HG03103 (cell line): ENCODE results near the gene WT1.
"Not testable (repeated sequence)": the region's sequence is repeated elsewhere in the genome, so short reads cannot be mapped to it uniquely, and the experiment has no call there.

ENCODE experiments used
- ATAC-seq: cut with Tn5 transposase; IDR thresholded peaks from one replicate; pipeline ENCODE4 v1.9.1; 2021; ENCODE audit warnings: low read depth; ENCODE audit not compliant: unreplicated experiment

Gene WT1

DNA sequence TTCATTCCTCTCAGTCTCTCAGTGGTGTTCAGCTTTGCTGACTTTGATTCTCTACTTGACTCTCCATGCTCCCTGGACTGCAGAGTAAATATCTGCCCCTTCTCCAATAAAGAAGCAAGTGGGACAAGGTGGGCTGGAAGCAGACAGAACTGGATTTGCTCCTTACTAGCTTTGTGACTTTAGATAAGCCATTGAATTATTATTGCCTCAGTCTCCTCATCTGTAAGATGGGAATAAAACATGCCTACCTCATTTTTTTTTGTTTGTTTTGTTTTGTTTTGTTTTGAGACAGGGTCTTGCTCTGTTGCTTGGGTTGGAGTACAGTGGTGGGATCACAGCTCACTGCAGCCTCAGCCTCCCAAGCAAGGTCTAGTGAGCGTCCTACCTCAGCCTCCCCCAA is 44.6 kb downstream of the WT1 start:
- no peak for ATAC-seq

DNA sequence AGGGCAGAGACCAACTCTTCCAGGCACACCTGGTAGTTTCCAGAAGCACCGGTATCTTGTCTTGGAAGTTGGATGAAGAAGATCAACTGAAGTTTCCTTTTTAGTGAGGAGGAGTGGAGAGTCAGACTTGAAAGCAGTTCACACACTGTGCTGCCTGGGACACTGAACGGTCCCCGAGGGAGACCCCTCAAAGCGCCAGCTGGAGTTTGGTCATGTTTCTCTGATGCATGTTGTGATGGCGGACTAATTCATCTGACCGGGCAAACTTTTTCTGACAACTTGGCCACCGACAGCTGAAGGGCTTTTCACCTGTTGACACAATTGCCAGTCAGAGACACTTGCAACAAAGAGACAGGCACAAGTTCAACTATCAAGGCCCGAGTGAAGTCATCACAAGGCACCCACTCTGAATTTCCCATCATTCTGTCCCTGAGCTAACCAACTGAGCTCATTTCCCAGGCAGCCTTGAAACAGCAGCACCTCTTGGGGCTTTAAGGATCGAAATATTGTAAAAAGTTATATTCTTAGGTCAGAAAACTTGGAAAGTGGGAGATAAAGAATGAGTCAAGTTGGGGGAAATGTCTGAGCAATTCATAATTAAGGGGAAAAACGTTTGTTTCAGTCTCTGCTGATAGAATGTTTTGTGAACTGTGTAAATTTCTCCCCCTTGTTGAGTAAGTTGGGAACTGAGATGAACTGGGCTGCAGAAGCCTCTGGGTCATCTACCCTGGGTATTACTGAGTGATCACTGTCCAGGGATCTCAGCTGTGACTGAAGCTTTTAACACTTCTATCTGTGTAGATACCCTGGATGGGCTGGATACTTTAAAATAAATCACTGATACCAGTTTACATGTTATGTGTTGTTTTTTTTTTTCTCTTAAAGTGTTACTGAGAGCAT is 46.2 kb downstream of the WT1 start:
- no peak for ATAC-seq

DNA sequence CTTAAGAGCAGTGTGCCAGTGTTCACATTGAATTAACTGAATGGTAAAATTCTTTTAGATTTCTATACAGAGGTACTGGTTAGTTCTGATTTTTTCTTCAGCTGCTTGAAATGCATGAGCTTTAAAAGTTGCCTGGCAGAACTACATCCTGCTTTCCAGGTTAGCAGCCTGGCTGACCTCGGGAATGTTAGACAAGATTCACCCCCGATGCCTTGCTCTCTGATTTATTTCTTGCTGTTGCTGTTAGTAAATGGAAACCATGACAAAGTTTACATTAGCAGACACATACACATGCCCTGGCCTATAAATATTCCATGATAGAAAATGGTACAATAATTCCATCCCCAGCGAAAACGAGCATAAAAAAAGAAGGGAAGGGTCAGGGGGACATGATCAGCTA is 47.0 kb downstream of the WT1 start:
- no peak for ATAC-seq

DNA sequence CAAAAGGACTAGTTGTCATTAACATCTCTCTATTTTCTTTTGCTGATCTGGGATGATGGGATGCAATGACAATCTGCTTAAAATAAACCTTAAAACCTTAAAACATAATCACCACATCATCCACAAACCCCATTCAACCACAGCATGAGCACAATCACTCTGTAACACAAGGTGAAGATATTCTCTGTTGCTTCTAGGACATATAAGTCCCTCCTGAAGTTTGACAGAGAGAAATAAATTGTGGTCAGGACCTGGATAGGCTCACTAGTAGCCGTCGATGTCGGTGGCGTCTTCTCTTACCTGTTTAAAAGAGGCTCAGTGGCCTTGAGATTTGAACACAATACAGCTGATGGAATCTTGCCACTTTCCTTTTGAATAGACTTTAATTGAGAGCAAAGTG is 47.9 kb downstream of the WT1 start:
- ATAC-seq: no peak

DNA sequence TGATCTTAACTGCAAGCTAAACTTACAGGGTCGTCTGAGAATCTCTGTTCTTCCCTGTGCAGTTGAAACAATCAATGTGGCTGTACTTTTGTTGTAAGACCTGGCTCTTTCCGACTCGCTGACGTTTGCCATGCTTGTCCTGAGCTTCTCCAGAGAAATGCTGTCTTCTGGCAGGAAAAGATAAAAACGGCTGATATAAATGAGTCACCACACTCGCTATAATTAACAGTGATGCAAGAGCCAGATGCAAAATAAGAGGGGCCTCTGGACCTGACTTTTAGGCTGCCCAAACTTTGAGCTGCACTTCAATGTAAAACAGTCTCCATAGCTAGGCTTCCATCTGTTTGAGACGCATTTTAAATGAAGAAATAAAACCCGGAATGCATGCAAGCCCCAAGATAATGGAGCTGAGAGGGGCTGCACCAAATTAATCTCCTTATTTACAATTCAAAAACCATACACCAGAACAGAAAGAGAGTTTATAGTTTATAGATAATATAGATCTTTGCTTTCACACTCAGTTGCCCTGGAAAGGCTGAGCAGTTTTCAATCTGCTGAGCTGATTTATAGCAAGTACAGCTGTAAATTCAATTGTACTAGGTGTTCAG is 48.5 kb downstream of the WT1 start:
- no peak for ATAC-seq

DNA sequence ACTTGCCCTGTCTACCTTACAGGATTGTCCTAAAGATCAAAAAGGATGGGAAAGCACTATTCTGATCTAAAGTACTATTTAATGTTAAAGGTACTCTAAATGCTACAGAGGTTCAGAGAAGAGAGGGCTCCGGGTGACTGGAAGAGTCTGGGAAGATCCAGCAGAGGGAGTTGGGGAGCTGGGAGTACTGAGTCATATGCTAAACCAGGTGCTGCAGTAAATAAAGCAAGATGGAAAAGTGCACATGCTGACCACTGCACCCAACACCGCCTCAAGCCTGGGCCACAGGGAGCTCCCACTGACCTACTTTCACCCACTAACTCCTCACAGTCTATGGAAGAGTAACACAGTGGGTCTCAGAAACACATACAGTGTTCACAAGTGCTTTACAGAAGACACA is 49.3 kb downstream of the WT1 start:
- ATAC-seq: no peak

DNA sequence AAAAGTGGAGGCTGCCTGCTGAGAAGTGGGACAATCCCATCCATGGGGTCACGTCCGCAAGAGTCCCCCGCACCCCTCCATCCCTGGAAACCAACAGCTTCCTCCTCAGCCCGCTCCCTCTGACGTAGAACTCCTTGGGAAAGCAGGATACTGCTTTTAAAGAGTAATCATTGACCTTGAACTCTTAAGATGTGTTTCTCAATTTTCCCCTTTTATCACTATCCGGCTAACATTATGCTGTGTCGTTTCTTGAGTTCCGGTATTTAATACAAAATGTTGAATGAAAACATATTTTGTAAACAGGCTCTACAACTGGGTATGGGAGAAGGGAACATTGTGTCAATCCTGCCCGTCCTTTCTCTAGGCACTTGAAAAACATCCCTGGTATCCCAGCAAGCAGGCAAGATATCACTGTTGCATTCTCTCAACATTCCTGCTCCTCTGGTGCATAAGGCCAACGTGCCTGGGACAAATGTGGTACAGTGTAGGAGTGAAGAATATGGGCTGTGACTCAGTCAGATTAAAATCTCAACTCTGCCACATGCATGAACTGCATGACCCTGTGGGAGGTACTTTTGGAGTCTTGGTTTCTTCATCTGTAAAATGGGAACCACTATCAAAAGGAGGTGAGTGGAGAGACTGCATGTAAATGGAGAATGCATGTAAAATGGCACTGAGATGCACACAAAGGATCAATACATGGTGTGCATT is 52.8 kb downstream of the WT1 start:
- ATAC-seq: no peak

DNA sequence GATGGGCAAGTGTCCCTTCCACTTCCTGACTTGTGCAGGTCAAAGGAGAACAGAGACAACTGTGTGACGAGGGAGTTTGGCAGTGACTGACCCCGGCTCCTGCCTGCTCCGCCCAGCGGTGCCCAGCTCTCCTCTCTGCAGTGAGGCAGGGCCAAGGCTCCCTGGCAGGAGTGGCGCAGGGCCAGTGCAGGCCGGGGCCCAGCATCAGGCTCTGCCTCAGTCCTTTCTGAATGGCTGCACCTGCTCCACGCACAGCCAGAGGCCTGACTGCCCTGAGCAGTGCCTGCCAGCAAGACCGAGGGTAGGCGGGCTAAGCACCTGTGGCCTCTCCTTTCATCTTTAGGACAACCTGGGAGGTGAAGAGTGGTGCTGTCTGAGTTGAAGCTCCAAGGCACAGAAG is 54.2 kb downstream of the WT1 start:
- ATAC-seq: no peak

DNA sequence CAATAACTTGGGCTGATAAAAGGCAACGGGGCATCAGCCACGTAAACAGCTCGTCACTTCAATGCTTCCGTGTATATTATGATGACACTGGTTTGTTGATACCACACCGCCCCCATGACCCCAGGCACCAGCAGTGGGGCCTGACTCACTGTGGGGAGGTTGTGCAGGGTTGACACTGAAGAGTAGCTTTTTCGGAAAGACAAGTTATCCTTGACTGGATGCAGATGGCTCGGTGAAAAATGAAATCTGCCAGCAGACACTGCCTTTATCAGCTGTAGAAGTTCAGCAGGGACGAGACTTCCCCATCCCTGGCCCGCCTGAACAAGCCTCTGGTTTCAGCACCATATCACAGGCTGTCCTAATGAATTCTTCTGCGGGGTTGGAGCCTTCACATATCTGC is 55.6 kb downstream of the WT1 start:
- no peak for ATAC-seq

DNA sequence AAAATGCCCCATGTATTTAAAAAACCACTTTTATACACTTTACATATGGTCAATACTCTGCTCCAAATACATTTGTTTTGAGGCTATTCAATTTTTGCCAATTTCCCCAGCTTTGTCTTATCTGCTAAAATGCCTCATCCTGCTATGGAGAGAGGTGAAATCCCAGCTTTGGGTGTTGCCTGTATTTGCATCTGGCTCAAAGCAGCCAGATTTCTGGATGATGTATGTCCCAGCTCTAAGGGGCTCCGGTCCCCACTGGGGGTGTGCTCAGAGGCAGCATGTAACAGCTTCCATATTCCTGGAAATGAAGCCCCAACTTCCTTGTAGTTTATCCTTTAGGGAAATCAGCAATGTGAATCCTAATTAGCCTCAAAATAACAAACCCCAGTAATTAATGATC is 59.5 kb downstream of the WT1 start:
- ATAC-seq: no peak

DNA sequence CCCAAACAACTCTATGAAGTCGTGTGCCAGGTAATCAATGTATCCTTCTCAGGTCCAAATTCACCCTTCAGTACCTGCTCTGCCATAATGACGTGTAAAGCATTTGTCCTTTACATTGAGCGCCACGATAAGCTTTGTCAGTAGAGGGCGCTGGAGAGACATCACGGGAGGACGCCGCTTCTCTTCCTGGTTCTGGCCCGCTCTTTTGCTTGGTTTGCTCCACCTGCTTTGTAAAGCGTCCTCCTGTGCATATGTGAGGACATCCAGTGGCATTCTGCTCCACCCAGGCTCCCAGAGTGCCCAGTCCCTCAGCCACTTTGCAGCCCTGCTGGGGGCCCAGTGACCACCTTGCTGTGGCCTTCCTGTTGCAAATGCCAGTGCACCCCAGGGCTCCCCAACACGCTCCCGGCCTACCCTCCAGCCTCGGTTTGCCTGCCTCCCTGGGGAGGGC is 61.1 kb downstream of the WT1 start:
- no peak for ATAC-seq

DNA sequence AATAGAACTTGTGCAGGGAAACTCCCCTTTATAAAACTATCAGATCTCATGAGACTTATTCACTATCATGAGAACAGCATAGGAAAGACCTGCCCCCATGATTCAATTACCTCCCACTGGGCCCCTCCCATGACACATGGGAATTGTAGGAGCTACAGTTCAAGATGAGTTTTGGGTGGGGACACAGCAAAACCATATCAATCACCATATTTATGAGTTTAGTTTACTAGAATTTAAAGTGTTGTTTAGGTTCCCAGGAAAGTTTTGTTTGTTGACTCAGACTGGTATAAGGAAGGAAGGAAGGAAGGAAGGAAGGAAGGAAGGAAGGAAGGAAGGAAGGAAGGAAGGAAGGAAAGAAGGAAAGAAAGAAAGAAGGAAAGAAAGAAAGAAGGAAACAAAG is 65.4 kb downstream of the WT1 start:
- not testable (repeated sequence) for ATAC-seq

DNA sequence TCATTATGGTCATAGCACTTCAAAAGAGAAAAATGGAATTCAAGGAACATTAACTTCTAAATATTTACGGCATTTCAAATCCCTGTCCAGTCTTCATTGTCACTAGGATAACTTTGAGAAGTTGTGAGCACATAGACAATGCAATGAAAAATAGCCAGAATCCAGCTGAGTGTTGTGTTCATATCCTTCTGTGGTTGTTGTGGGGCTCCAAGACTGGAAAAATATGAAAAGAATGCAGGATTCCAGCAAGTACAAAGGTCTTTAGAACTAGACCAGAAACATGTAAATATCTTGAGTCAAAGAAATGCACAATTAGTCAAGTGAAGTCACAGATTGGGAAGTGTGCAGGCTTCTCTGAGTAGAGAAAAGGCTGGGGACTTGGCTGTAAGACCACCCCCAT is 68.7 kb downstream of the WT1 start:
- ATAC-seq: no peak

DNA sequence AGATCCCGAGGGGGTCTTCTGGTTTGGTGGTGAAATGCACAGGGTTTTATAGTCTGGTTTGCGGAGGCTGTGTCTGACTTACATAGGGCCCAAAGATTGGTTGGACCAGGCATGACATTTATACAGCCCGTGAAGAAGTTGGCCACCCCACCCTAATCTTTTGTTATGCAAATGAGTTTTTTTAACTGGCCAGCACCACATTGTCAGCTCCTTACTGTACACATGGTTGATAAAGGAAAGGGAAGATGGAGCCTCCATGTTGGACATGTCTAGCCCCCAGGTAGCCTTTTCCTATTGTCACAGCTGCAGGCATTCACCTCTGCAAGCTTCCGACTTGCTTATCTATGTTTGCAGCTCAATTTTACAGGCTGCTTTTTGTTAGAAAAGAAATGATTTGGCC is 70.1 kb downstream of the WT1 start:
- no peak for ATAC-seq

DNA sequence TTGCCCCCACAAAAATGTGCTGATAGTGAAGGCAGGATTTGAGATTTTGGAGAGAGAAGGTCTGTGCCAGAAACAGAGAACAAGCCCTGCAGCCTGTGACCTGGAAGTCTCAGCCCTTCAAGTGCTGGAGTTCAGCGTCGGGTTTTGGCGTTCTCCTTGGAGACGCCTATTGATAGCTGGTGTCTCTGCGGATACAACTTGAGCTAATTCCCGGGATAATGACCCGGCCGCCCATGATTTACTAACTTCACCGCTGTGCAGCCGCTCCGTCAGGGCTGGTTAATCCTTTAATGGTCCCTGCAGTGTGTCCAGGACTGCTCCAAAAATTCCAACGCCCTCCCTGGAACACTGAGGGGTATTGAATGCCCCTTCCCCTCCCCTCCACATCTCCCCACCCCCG is 76.6 kb downstream of the WT1 start:
- ATAC-seq: no peak

DNA sequence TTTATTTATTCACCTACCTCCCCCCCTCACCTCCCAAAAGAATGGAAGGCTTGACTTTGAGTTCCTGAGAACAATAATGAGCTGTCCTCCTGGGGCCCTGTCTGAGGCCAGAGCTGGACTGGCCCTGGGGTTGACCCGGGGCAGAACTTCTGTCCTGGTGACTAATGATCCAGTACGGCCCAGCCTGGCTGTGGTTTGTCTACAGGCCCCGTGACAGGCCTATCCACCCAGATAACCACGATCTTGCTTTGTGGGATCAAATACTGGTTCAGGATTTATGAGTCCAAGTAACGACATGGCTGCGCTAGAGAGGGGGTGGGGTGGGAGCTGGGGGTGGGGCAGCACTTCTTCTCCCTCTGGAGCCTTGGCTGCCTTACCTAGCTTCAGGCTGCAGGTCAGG is 81.5 kb downstream of the WT1 start:
- ATAC-seq: no peak

DNA sequence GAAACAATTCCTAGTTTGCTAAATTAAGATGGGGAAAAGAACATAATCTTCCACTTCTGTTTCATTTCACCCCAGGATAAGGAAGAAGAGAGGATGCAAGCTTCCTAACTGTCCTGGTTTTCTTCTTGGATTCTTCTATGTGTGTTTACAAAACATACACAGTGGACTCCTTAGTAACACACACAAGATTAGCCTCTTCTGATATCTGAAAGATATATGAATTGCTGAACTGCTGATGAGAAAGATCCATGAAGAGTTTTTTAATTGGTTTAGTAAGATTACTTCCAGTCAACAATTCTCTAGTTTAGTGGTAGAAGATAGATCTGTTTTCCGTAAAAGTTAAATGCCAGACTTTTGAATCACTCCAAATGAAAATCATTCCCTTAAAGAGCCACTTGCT is 86.8 kb downstream of the WT1 start:
- no peak for ATAC-seq

DNA sequence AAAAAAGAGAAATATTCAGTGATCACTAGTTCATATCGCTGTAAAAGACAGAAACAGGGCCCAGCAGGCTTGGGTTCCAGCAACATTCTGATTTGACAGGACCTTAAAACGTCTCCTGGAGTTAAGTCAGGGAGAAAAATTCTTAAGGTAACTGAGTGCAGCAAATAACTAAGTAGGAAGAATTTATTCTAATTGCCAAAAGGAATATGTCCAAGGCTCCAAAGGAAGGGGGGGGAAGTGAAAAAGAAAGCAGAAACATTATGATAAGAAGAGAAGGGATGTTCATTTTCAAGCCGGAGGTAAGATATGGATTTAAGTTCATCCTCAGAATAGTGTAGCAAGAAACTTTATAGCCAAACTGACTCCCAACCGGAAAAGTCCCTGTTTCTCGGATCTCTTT is 90.4 kb downstream of the WT1 start:
- ATAC-seq: no peak

DNA sequence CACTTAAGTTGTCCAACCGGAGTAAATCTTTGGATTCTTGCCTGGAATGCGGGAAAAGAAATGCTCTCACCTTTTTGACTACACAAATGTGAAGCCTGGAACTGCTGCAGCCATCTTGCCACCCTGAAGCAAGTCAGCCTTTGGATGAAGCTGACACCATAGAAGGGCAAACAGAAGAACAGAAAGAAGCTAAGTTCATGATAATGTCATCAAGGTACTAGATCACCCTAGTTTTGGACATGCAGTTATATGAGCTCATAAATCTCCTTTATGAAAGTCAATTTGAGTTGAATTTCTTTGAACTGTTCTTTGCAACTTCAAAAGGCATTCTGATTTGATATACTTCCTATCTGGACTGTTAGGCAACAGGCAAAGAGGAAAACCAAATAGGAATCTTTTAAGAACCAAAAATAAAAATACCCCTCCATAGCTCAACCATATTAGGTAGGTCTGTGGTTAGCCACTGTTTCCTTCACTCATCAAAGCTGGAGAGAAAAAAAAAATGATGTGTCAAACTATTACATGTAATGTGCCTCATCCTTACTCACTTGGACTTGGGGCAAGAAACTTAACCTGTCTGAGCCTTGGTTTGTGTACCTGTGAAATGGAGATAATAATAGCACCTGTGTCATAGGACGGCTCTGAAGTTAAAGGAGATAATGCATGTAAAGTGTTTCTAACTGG is 91.9 kb downstream of the WT1 start:
- no peak for ATAC-seq

DNA sequence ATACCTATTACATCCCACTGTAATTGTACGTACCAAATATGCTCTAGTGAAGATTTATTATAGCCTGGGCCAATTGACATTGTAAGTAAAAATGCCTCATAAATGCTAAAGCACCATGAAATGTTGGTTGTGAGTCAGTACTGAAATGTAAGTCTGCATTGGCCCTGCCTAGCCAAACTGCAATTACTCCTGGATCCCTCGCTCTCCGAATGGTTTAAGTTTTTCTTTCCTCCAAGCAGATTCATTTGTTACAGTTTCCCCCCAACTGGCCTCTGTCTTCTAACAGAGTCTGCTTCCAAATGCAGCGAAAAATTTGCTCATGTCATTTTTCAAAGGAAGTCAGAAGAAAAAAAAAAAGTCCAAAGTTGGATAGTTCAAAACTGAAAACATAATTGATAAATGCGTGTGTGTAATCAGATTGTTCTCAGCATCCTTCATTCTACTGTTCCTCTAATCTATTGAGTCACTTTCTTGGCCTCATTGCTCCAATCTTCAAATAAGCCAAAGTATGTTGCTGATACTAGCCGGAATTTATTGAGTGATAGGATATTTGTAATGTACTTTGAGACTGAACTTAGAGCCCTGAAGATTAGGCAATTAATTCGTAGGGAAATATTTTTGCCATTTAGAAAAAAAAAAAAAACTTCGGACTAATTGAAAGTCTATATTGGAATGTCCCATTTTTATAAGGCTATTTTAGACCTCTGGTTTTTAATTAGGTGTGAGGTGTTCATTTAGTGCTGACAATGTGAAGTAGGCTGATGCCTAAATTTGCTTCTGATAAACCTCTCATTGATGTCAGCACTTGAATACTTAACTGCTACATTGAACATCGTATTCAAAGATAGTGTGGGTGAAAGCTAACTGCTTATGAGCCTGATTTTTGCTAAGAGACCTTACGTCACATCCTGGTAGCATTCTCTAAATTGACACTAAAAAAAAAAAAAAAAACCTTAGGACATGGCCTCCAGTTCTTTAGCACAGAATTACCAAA is 93.4 kb downstream of the WT1 start:
- no peak for ATAC-seq
